ENCODE measurements around the gene RSRP1.
A peak's percentile ranks its signal among the peaks of the same experiment; 100 is the strongest.

RSRP1 gene

GRCh38 chr1:25217015-25217414, 30.2 kb downstream of the RSRP1 start:
- no peak for DNase-seq

- DNase-seq: no peak
Observed at GRCh38 chr1:25216123-25216522, 31.1 kb downstream of the RSRP1 start.

GRCh38 chr1:25212725-25213124, 34.5 kb downstream of the RSRP1 start:
- no peak for DNase-seq

- no peak for DNase-seq
Observed at GRCh38 chr1:25210728-25211127, 36.5 kb downstream of the RSRP1 start.

- DNase-seq: no peak
Observed at GRCh38 chr1:25209516-25209915, 37.7 kb downstream of the RSRP1 start.

GRCh38 chr1:25208561-25209222, 38.6 kb downstream of the RSRP1 start:
- no peak for DNase-seq

- DNase-seq: no peak
Observed at GRCh38 chr1:25208092-25208491, 39.2 kb downstream of the RSRP1 start.

- DNase-seq: no peak
Observed at GRCh38 chr1:25206201-25206600, 41.1 kb downstream of the RSRP1 start.

- DNase-seq: no peak
Observed at GRCh38 chr1:25205786-25206185, 41.5 kb downstream of the RSRP1 start.

GRCh38 chr1:25204797-25205480, 42.3 kb downstream of the RSRP1 start:
- peak; percentile 74 for DNase-seq

GRCh38 chr1:25201006-25201405, 46.2 kb downstream of the RSRP1 start:
- no peak for DNase-seq

GRCh38 chr1:25199819-25200620, 47.2 kb downstream of the RSRP1 start:
- peak; percentile 91 for DNase-seq

- peak; percentile 44 for DNase-seq
Observed at GRCh38 chr1:25198663-25199252, 48.5 kb downstream of the RSRP1 start.

- no peak for DNase-seq
Observed at GRCh38 chr1:25197982-25198662, 49.1 kb downstream of the RSRP1 start.

GRCh38 chr1:25197235-25197975, 49.8 kb downstream of the RSRP1 start:
- no peak for DNase-seq

- DNase-seq: no peak
Observed at GRCh38 chr1:25196830-25197229, 50.4 kb downstream of the RSRP1 start.

GRCh38 chr1:25195835-25196234, 51.4 kb downstream of the RSRP1 start:
- DNase-seq: peak; percentile 50

- peak; percentile 76 for DNase-seq
Observed at GRCh38 chr1:25194572-25195020, 52.7 kb downstream of the RSRP1 start.

- no peak for DNase-seq
Observed at GRCh38 chr1:25194054-25194453, 53.2 kb downstream of the RSRP1 start.

- DNase-seq: no peak
Observed at GRCh38 chr1:25193229-25193628, 54.0 kb downstream of the RSRP1 start.
